Suppressor macrophage treated with lipopolysaccharide for 4 hours (primary cell): Measurements from ENCODE around the gene SPTLC3.
"Not testable (repeated sequence)": the region's sequence is repeated elsewhere in the genome, so short reads cannot be mapped to it uniquely, and the experiment has no call there.

Experiments used
- DNase-seq: peaks from one replicate; pipeline ENCODE4 v3.0.0-alpha.2; 2020

Gene SPTLC3

GRCh38 chr20:13008761-13009681 is at the start of gene SPTLC3:
Gene SPTLC3, plus strand, starts transcription at chr20:13008972. Its CDS starts 296 bp downstream, at chr20:13009268.
- no peak for DNase-seq

GRCh38 chr20:12961725-12962124 is 47.0 kb upstream of the SPTLC3 start:
- no peak for DNase-seq

- DNase-seq = no peak
Observed at GRCh38 chr20:12962895-12963294, 45.9 kb upstream of the SPTLC3 start.

GRCh38 chr20:12963416-12963815 is 45.4 kb upstream of the SPTLC3 start:
- no peak for DNase-seq

GRCh38 chr20:12965212-12965869 is 43.4 kb upstream of the SPTLC3 start:
- DNase-seq = no peak

GRCh38 chr20:12965870-12966251 is 42.9 kb upstream of the SPTLC3 start:
- no peak for DNase-seq

- DNase-seq = no peak
Observed at GRCh38 chr20:12966468-12967085, 42.2 kb upstream of the SPTLC3 start.

- DNase-seq = no peak
Observed at GRCh38 chr20:12967932-12968331, 40.8 kb upstream of the SPTLC3 start.

- DNase-seq = no peak
Observed at GRCh38 chr20:12968472-12968871, 40.3 kb upstream of the SPTLC3 start.

- DNase-seq = no peak
Observed at GRCh38 chr20:12969071-12969669, 39.6 kb upstream of the SPTLC3 start.

- peak; percentile 42 for DNase-seq
Observed at GRCh38 chr20:12970372-12970821, 38.4 kb upstream of the SPTLC3 start.

- no peak for DNase-seq
Observed at GRCh38 chr20:12975833-12976608, 32.8 kb upstream of the SPTLC3 start.

- DNase-seq = no peak
Observed at GRCh38 chr20:12976720-12977309, 32.0 kb upstream of the SPTLC3 start.

- DNase-seq = no peak
Observed at GRCh38 chr20:12977328-12978125, 31.2 kb upstream of the SPTLC3 start.

- no peak for DNase-seq
Observed at GRCh38 chr20:12978126-12978394, 30.7 kb upstream of the SPTLC3 start.

GRCh38 chr20:12978613-12979495 is 29.9 kb upstream of the SPTLC3 start:
- DNase-seq = no peak

- not testable (repeated sequence) for DNase-seq
Observed at GRCh38 chr20:12979713-12980112, 29.1 kb upstream of the SPTLC3 start.

- DNase-seq = no peak
Observed at GRCh38 chr20:12982098-12982497, 26.7 kb upstream of the SPTLC3 start.

GRCh38 chr20:12984069-12984765 is 24.6 kb upstream of the SPTLC3 start:
- no peak for DNase-seq

- no peak for DNase-seq
Observed at GRCh38 chr20:12984863-12985262, 23.9 kb upstream of the SPTLC3 start.
